Measurements from ENCODE around the gene USP2. TPM values are rescaled to one million over a fixed set of nuclear protein-coding genes. Genes with fewer than 3 reads are reported as not detected.
A peak's percentile ranks its signal among the peaks of the same experiment; 100 is the strongest.

Gene USP2
- total RNA-seq, 1 donor from 2014 or later, result 2.6 TPM

DNA sequence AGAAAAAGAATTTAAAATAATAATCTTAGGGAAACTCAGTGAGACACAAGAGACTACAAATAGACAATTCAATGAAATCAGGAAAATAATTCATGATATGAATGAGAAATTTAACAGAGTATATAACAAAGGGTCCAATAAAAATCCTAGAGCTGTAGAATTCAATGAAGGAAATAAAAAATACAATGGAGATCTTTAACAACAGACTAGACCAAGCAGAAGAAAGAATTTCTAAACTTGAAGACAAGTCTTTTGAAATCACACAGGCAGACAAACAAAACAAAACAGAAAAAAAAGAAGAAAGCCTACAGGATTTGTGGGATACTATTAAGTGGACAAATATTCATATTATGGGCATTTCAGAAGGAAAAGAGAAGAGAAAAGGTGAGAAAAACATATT lies 16.2 kb upstream of the USP2 start:
- H3K4me1 Mint-ChIP-seq (ENCODE audit: low read depth, unreplicated experiment), result no peaks in the 10 kb centered on the region
- DNase-seq, result no peak
- no peak overlapping the region for H3K4me3 Mint-ChIP-seq (ENCODE audit: unreplicated experiment)
- H3K9me3 Mint-ChIP-seq (ENCODE audit: unreplicated experiment), result peaks cover 7% of the 10 kb centered on the region
- H3K27ac Mint-ChIP-seq (ENCODE audit: unreplicated experiment), result no peak overlapping the region
- H3K36me3 Mint-ChIP-seq (ENCODE audit: unreplicated experiment), result peaks cover 17% of the 10 kb centered on the region
- TF ChIP-seq CTCF (IDR thresholded peaks at IDR 0.05; ENCODE audit: partially characterized antibody, unreplicated experiment), result no peak
- no peaks in the 10 kb centered on the region for H3K27me3 Mint-ChIP-seq (ENCODE audit: unreplicated experiment)

DNA sequence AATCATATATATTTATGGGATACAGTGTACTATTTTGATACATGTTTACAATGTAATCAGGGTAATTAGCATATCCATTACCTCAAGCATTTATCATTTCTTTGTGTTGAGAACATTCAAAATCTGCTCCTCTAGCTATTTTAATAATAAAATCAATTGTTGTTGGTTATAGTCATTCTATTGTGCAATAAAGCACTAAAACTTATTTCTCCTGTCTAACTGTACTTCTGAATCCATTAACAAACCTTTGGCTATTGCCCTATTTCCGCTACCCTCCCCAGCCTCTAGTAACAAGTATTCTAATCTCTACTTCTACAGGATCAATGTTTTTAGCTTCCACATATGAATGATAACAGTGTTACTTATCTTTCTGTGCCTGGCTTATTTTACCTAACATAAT lies 15.3 kb upstream of the USP2 start:
- no peak overlapping the region for H3K4me3 Mint-ChIP-seq (ENCODE audit: unreplicated experiment)

DNA sequence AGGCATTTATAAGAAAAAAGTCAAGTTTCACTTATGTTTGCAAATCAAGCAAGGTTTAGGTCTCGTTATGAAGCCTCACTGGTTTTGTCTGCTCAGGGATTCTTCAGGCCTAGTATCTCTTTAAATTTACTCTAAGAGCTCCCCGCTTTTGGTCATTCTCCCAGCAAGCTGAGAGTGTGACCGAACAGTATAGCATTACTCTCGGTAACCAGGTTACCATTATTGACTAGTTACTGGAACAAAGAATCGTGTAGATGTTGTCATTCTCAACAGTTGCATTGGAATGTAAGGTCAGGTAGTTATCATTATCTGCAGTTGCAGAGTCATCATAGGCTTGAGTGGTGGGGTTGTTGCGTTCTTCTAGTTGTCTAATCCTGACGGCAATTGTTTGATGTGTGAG lies 9.8 kb upstream of the USP2 start:
- Mint-ChIP-seq H3K27ac (ENCODE audit: unreplicated experiment) (no peak overlapping the region), H3K4me3 (ENCODE audit: unreplicated experiment) (no peak overlapping the region), H3K9me3 (ENCODE audit: unreplicated experiment) (no peaks in the 10 kb centered on the region), H3K4me1 (ENCODE audit: low read depth, unreplicated experiment) (no peaks in the 10 kb centered on the region), H3K36me3 (ENCODE audit: unreplicated experiment) (no peaks in the 10 kb centered on the region), H3K27me3 (ENCODE audit: unreplicated experiment) (no peaks in the 10 kb centered on the region)
- no peak for DNase-seq
- no peak for TF ChIP-seq CTCF (IDR thresholded peaks at IDR 0.05; ENCODE audit: partially characterized antibody, unreplicated experiment)

More for the DNA sequence above, 15.3 kb upstream of the USP2 start:
- peaks cover 7% of the 10 kb centered on the region for H3K9me3 Mint-ChIP-seq (ENCODE audit: unreplicated experiment)
- H3K27me3 Mint-ChIP-seq (ENCODE audit: unreplicated experiment), result no peaks in the 10 kb centered on the region
- no peak overlapping the region for H3K27ac Mint-ChIP-seq (ENCODE audit: unreplicated experiment)
- no peaks in the 10 kb centered on the region for H3K4me1 Mint-ChIP-seq (ENCODE audit: low read depth, unreplicated experiment)
- peaks cover 17% of the 10 kb centered on the region for H3K36me3 Mint-ChIP-seq (ENCODE audit: unreplicated experiment)
- TF ChIP-seq CTCF (IDR thresholded peaks at IDR 0.05; ENCODE audit: partially characterized antibody, unreplicated experiment), result no peak
- DNase-seq, result no peak

- Mint-ChIP-seq H3K4me3 (ENCODE audit: unreplicated experiment) (no peak overlapping the region), H3K36me3 (ENCODE audit: unreplicated experiment) (no peaks in the 10 kb centered on the region), H3K27me3 (ENCODE audit: unreplicated experiment) (no peaks in the 10 kb centered on the region), H3K27ac (ENCODE audit: unreplicated experiment) (no peak overlapping the region), H3K4me1 (ENCODE audit: low read depth, unreplicated experiment) (no peaks in the 10 kb centered on the region), H3K9me3 (ENCODE audit: unreplicated experiment) (no peaks in the 10 kb centered on the region)
- no peak for DNase-seq
- TF ChIP-seq CTCF (IDR thresholded peaks at IDR 0.05; ENCODE audit: partially characterized antibody, unreplicated experiment), result peak; percentile 32
These were observed 8.2 kb upstream of the USP2 start for GRCh38 chr11:119389611-119390254.

DNA sequence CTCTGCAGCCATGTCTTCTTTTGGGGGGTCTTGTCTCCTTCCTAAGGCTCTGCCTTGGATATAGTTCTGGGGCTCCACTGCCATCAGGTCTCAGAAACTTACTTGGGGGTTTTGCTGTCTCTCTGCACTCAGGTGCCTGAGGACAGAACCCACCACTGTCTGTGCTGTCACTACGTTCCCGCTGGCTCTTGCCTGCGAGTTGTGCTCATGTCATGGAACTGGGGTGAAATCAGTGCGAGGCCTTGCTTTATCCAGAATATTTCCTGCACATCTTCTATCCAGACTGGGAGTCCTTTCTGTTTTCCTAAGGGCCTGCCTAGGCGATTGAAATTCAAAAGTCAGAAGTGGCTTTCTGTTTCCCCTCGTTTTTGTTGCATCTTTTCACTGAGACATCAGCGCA lies 6.6 kb upstream of the USP2 start:
- TF ChIP-seq CTCF (IDR thresholded peaks at IDR 0.05; ENCODE audit: partially characterized antibody, unreplicated experiment), result no peak
- Mint-ChIP-seq H3K4me3 (ENCODE audit: unreplicated experiment) (no peak overlapping the region), H3K4me1 (ENCODE audit: low read depth, unreplicated experiment) (no peaks in the 10 kb centered on the region), H3K27me3 (ENCODE audit: unreplicated experiment) (no peaks in the 10 kb centered on the region), H3K9me3 (ENCODE audit: unreplicated experiment) (no peaks in the 10 kb centered on the region), H3K27ac (ENCODE audit: unreplicated experiment) (no peak overlapping the region), H3K36me3 (ENCODE audit: unreplicated experiment) (no peaks in the 10 kb centered on the region)
- no peak for DNase-seq
